ELR (cell line): ENCODE results near the gene ABCD4.
A peak's percentile ranks its signal among the peaks of the same experiment; 100 is the strongest.

Experiments used
- DNase-seq: peaks from one replicate; pipeline ENCODE4 v3.0.0-alpha.2; 2015; ENCODE audit warnings: low read depth

Gene ABCD4

DNA sequence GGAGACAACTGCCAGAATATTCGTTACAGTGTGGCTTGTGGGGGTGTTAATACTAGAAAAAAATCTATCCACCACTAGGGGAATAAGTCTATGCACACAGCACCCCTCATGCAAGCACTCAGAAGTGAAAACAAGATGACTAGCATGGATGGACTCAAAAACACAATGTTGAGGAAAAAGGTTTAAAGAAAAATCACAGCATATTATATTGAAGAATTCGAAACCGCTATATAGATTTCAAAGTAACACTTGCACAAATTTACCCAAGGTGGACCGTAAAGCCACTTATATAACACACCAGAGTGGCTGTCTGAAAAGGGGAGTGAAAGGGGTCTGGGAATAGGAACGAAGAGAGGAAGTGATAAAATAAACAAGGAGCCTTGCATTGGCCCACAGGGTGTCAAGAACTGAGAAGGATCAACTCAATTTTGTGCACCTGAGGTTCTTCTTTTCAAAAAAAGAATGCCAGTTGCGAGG, 544 bp downstream of the ABCD4 start:
- peak; percentile 76 for DNase-seq

- no peak for DNase-seq
These were observed 1.1 kb downstream of the ABCD4 start for GRCh38 chr14:74301594-74302151.

GRCh38 chr14:74299061-74299545, 3.6 kb downstream of the ABCD4 start:
- peak; percentile 59 for DNase-seq

DNA sequence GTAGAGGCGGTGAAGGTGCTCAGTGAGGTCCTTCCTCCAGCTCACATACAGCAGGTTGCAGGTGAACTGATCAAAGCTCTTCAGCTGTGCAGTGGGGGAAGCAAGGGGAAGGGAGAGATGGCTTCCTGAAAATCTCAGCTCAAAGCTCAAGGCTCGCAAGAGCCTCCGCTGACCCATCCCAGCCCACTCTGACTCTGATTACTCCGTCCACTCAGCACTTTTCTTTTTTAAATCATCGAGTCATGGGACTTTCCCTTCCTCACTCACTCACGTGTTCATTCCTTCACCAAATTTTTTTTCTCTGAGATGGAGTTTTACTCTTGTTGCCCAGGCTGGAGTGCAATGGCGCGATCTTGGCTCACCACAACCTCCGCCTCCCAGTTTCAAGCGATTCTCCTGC, 4.7 kb downstream of the ABCD4 start:
- peak; percentile 32 for DNase-seq

- no peak for DNase-seq
These were observed 6.7 kb downstream of the ABCD4 start for GRCh38 chr14:74296037-74296467.

- DNase-seq, result no peak
These were observed 9.1 kb downstream of the ABCD4 start for GRCh38 chr14:74293606-74294005.

DNA sequence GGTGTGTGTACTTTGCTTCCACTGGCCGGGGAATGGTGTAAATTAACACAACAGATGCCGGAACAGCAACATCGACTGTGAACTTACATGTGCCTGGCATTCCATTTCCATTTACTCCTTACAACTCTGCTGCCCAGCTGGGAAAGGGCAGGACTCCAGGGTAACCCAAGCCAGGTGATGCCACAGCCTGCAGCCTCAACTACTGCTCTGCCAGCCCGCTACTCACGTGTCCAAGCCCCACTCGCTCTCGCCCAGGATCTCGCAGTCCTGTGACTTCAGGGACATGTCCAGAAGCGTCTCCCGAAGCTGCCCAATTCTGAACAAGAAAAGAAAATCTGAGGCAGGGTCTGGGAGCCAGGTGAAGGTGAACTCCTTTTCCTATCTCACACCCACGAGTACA, 10.7 kb downstream of the ABCD4 start:
- no peak for DNase-seq

DNA sequence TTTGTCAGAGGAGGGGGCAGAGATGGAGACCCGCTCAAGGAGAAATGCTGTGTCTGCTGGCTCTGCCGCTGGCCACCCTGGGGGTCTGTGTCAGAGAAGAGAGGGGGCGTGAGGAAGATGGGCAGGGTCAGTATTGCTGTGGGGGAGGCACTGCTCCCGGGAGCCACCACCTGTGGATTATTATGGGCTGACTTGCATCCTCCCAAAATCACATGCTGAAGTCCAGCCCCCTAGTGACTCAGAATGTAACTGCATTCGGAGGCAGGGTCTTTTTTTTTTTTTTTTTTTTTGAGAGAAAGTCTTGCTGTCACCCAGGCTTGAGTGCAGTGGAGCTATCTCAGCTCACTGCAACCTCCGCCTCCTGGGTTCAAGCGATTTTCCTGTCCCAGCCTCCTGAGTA, 12.3 kb downstream of the ABCD4 start:
- DNase-seq, result peak; percentile 51

DNA sequence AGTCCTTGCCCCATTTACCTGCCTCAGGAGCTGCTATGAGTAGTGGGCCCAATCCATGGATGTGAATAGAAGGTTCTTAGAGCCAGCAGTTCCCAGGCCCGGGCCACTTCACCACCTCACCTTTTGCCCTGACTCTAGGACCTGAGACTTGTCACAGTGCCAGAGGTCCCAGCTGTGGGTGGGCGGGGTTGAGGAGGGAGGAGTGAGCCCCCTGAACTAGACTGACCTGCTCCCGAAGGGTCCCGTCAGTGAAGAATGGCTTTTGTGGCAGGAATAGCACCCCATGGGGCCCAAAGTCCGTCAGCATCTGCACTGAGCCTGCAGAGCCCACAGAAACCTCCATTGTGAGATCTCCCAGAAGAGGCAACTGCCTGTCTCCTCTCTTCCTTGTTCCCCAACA, 12.9 kb downstream of the ABCD4 start:
- DNase-seq, result no peak

DNA sequence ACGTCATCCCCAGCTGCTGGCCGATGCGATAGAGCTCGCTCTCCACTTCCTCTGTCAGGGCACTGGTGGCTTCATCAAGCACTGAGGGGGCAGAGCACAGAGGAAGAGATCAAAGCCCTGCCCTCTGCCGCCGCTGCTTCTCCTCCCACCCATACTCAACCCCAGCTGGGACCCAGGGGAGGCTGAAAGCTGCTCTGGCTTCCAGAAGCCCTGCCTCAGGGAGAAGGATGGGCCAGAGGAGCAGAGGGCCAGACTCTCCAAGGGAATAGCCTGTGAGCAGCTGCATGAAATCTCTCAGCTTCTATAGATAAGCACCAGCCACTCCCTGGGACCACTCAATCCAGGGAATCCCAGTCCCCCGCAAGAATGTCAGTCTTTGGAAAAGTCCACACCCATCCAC, 16.0 kb downstream of the ABCD4 start:
- DNase-seq, result no peak

- no peak for DNase-seq
These were observed 21.7 kb downstream of the ABCD4 start for GRCh38 chr14:74281069-74281468.

DNA sequence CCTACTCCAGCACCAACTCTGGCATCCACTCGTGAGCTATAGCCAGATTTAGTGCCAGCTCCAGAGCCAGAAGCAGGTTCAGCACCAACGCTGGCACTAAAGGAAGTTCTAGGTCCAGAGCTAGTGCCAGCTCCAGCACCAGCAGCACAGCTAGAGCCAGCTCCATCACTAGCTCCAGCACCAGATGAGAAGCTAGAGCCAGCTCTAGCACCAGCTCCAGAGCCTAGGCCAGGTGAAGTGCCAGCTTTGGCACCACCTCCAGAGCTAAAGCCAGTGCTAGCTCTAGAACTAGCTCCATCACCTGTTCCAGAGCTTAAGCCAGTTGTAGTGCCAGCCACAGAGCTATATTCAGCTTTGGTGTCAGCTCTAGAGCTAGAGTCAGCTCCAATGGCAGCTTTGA, 24.7 kb downstream of the ABCD4 start:
- no peak for DNase-seq

GRCh38 chr14:74275241-74275841, 27.4 kb downstream of the ABCD4 start:
- peak; percentile 57 for DNase-seq

DNA sequence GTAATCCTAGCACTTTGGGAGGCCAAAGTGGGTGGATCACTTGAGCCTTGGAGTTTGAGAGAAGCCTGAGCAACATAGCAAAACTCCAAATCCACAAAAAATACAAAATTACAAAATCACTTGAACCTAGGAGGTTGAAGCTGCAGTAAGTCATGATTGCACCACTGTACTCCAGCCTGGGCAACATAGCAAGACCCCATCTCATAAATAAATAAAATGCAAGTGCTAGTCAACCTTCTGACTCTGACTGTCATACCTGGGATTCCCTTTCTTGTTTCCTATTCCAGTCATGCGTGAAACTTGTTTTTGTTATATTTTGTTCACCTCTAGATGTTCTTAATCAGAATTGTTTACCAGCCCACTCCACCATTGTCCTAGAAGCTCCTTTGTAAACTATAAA, 31.4 kb downstream of the ABCD4 start:
- DNase-seq, result no peak

GRCh38 chr14:74270382-74271177, 32.2 kb downstream of the ABCD4 start:
- DNase-seq, result peak; percentile 90

DNA sequence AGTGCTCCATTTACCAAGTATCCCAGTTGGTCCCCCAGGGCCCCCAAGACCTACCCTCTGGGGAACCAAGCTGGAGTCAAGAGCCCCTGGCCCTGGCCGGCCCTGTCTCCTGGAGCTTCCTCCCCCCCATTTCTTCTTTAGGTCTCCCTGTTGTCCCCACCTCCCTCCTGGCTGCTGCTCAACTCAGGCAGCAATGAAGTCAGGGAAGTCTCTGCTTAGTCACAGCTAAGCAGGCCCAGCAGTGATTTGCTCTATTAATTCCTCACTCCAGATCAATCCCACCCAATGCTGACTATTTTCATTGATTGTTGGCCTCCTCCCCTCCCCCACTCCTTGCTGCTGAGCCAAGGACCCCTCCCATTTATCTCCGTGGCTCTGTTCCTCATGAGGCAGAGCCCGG, 35.1 kb downstream of the ABCD4 start:
- DNase-seq, result no peak

DNA sequence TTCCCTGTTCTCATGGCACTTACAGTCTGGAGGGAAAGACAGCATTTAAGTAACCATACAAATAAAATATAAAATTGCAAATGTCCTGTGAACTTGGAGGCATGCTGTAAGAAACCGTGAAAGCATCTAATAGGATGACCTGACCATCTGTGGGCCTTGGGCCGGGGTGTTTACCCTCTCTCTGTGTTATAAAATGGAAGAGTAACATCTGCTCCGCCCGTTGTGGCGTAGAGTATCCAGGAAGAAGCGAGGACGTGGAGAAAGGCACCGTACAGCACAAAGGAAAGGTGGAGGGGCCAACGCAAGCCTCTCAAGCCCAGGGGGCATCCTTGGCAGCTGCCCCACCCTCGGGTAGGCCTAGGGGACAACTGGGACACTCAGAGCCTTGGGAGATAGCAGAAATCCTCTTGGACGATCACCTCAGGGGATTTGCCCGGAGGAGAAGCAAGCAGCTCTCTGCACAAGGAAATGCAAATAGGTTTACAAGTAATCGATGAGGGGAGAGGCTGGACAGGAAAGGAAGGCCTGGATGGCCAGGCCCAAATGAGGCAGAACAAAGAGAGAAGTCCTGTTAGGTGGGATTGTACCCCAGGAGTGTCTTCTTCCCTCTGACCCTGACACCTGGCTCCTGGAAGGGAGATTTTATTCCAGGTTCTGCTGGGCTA, 37.3 kb downstream of the ABCD4 start:
- no peak for DNase-seq

- no peak for DNase-seq
These were observed 38.8 kb downstream of the ABCD4 start for GRCh38 chr14:74263921-74264320.

DNA sequence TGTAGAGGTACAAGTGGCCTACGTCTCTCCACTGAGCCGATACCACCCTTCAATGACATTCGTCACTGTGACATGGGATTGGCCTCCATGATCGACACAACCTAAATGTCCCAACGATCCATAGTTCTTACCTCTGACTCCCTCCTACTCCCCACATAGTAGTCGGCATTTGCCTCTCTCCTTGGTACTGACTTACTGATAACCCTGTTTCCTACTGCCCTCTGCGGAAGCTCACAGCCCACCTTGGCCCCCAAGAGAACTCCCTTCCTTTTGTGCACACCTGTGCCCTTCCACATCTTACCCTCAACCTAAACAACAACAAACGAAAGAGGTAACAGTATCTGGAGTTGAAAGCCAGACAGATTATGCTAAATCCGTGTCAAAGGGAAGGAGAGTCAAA, 39.6 kb downstream of the ABCD4 start:
- no peak for DNase-seq

DNA sequence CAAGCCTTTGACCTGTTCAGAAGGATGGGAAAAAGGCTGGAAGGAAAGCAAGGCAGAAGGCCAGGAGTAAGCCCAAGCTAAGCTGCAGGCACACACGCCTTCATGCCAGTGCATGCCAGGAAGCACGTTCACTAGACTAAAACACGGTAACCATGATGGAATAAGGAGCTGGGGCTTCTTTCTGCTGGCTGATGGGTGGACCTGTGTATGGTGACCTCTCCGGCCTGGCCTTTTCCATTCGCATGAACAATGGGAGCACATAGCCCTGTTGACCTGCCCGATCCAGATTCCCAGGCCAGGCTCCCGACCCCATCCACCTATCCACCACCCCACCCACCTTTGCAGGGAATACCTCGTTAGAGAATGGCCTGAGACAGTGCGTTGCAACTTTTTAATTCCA, 40.7 kb downstream of the ABCD4 start:
- DNase-seq, result no peak

GRCh38 chr14:74261288-74261687, 41.4 kb downstream of the ABCD4 start:
- DNase-seq, result no peak

GRCh38 chr14:74260525-74261233, 42.1 kb downstream of the ABCD4 start:
- DNase-seq, result no peak
